NT2/D1 (cell line): ENCODE results near the gene CISD1.

Source experiments
- SUZ12 ChIP-seq: IDR thresholded peaks from 2 replicates; pipeline ENCODE4 v1.6.1; 2011; ENCODE audit not compliant: insufficient read length, insufficient read depth; ENCODE audit errors: extremely low read depth
- YY1 ChIP-seq: IDR thresholded peaks from 2 replicates; pipeline ENCODE4 v1.6.1; 2011; ENCODE audit not compliant: insufficient read length, insufficient read depth
- ZNF274 ChIP-seq: IDR thresholded peaks from 2 replicates; pipeline ENCODE4 v1.6.1; 2011; ENCODE audit warnings: mild to moderate bottlenecking, low read depth, low read length

DNA sequence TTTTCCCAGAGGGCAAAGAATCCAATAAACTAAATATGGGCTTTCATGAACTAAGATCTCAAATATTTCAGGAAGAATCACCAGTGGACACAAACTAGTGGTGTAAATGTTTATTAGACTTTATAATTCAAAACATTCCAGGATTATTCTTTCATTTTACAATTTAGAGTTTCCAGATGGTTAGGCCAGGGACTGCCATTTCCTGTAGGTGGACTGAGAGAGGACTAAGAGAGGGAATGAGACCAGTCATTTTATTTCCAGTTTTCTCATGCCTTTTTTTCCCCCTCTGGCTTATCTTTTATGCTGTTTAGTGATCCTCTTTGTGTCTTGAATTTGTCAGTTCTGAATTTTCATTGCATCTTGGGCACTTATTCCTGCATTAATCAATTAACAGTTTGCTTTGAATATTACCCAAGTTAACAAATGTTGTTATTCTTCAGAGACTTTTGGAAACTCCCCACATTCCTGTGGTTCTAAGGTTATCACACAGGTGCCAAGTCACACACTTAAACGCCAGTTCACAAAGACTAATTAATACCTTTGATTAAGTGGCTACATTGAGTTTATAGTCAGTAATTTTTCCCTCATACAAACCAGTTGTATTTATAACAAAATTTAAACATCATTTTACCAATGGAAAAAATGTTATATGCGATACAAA is 12.3 kb downstream of the CISD1 start:
- TF ChIP-seq ZNF274 (no peak), YY1 (no peak), SUZ12 (no peak)
